NCI-H1436 (cell line): ENCODE measurements around the gene ETV5.
A peak's percentile ranks its signal among the peaks of the same experiment; 100 is the strongest.

Source experiments
- DNase-seq: peaks from one replicate; lab custom pipeline; 2025; lab: John Stamatoyannopoulos, UW

ETV5 gene

GRCh38 chr3:186123012-186123411, 14.1 kb upstream of the ETV5 start:
- DNase-seq: no peak

GRCh38 chr3:186121968-186122367, 13.1 kb upstream of the ETV5 start:
- DNase-seq: no peak

GRCh38 chr3:186121278-186121677, 12.4 kb upstream of the ETV5 start:
- DNase-seq: no peak

- no peak for DNase-seq
Observed at GRCh38 chr3:186119499-186119898, 10.6 kb upstream of the ETV5 start.

GRCh38 chr3:186118692-186119091, 9.8 kb upstream of the ETV5 start:
- DNase-seq: no peak

GRCh38 chr3:186117521-186118134, 8.7 kb upstream of the ETV5 start:
- DNase-seq: no peak

GRCh38 chr3:186115239-186115996, 6.5 kb upstream of the ETV5 start:
- DNase-seq: no peak

GRCh38 chr3:186110975-186111974, 2.4 kb upstream of the ETV5 start:
- DNase-seq: no peak

- DNase-seq: no peak
Observed at GRCh38 chr3:186109897-186110803, 1.3 kb upstream of the ETV5 start.

- DNase-seq: peak; percentile 84
Observed at GRCh38 chr3:186108106-186108940, 566 bp downstream of the ETV5 start.

GRCh38 chr3:186107215-186108105, 1.4 kb downstream of the ETV5 start:
- DNase-seq: peak; percentile 77

GRCh38 chr3:186105543-186105942, 3.3 kb downstream of the ETV5 start:
- DNase-seq: no peak

GRCh38 chr3:186102687-186103086, 6.2 kb downstream of the ETV5 start:
- DNase-seq: no peak

GRCh38 chr3:186100398-186100797, 8.5 kb downstream of the ETV5 start:
- no peak for DNase-seq

GRCh38 chr3:186099178-186099577, 9.7 kb downstream of the ETV5 start:
- DNase-seq: no peak

- DNase-seq: no peak
Observed at GRCh38 chr3:186098740-186099139, 10.1 kb downstream of the ETV5 start.

- DNase-seq: peak; percentile 90
Observed at GRCh38 chr3:186097663-186098451, 11.0 kb downstream of the ETV5 start.

- DNase-seq: no peak
Observed at GRCh38 chr3:186097317-186097662, 11.6 kb downstream of the ETV5 start.

GRCh38 chr3:186096290-186096689, 12.6 kb downstream of the ETV5 start:
- DNase-seq: no peak
